GM20000 (cell line): Measurements from ENCODE around the gene CMTM3.

ENCODE experiments used
- DNase-seq: peaks from one replicate; pipeline ENCODE4 v3.0.0; 2012; ENCODE audit warnings: low spot score
- CTCF ChIP-seq: IDR thresholded peaks from 2 replicates; pipeline ENCODE4 v1.5.1; 2012; ENCODE audit warnings: mild to moderate bottlenecking, control low read depth; ENCODE audit errors: extremely low read depth, missing control alignments

Gene CMTM3

GRCh38 chr16:66616169-66616568 is 11.7 kb downstream of the CMTM3 start:
- no peak for DNase-seq
- TF ChIP-seq CTCF = no peak

GRCh38 chr16:66616592-66616991 is 12.1 kb downstream of the CMTM3 start:
- TF ChIP-seq CTCF = no peak
- DNase-seq = no peak

GRCh38 chr16:66617010-66617434 is 12.5 kb downstream of the CMTM3 start:
- no peak for TF ChIP-seq CTCF
- no peak for DNase-seq

GRCh38 chr16:66617728-66618127 is 13.2 kb downstream of the CMTM3 start:
- DNase-seq = no peak
- no peak for TF ChIP-seq CTCF

- no peak for DNase-seq
Measured at GRCh38 chr16:66618588-66619375, 14.3 kb downstream of the CMTM3 start.

GRCh38 chr16:66619534-66620428 is 15.3 kb downstream of the CMTM3 start:
- TF ChIP-seq CTCF = no peak
- peak; percentile 45 for DNase-seq

More at GRCh38 chr16:66618588-66619375, 14.3 kb downstream of the CMTM3 start:
- TF ChIP-seq CTCF = no peak

GRCh38 chr16:66620429-66620795 is 15.9 kb downstream of the CMTM3 start:
- TF ChIP-seq CTCF = no peak
- no peak for DNase-seq
